Measurements from ENCODE around the gene SOX15. TPM values are rescaled to one million over a fixed set of nuclear protein-coding genes. Genes with fewer than 3 reads are reported as not detected.
A peak's percentile ranks its signal among the peaks of the same experiment; 100 is the strongest.

The SOX15 gene
- total and polyA plus RNA-seq, 10 of the 15 experiments (the other 5 are each of a cell fraction or from before 2014, with no cell fraction given) = 0.06 to 0.53 (median 0.16) TPM; not detected in 2

GRCh38 chr17:7611635-7612293 is 21.9 kb upstream of the SOX15 start:
- in situ Hi-C loops (cut with MboI) (no loop called here), intact Hi-C loops (cut with micrococcal nuclease; ENCODE audit: unreplicated experiment) (loop anchor here (5.0 kb wide), 1 partner anchor 76 kb away; the partner anchor contains the start of genes TP53 and WRAP53)
- Histone ChIP-seq H3K79me2 (ENCODE audit: control insufficient read depth, insufficient read depth, low read length) (peaks cover 31% of the 10 kb centered on the region), H3K4me3 (peak overlapping the region; percentile 40), H4K20me1 (ENCODE audit: control insufficient read depth, insufficient read depth) (no peaks in the 10 kb centered on the region; the same call in 1 of the 2 replicates), H3K4me1 (ENCODE audit: control insufficient read depth, insufficient read depth, low read length) (peaks cover 4% of the 10 kb centered on the region; the same call in 1 of the 2 replicates), H2AFZ (ENCODE audit: control insufficient read depth, low read depth, low read length) (no peak overlapping the region), H3K9ac (ENCODE audit: control insufficient read depth, insufficient read depth, low read length) (no peak overlapping the region), H3K27me3 (replicated peaks in 1 of 2; ENCODE audit: control insufficient read depth in 2 of 2, insufficient read depth in 2 of 2, low read length in 1 of 2) (no peaks in the 10 kb centered on the region), H3K4me2 (ENCODE audit: control insufficient read depth, insufficient read depth) (peak overlapping the region; percentile 40), H3K9me3 (replicated peaks; ENCODE audit: control insufficient read depth, insufficient read depth, low read length) (no peaks in the 10 kb centered on the region), H3K36me3 (ENCODE audit: control insufficient read depth in 2 of 2, insufficient read depth in 2 of 2, low read length in 1 of 2) (peaks cover 0 to 4% of the 10 kb centered on the region in 2 experiments; a peak in 1 of 4 replicates), H3K27ac (ENCODE audit: control insufficient read depth, insufficient read depth) (no peak overlapping the region)
- no peak for FAIRE-seq
- ChIA-PET CTCF (interaction anchor here (0.6 to 3.6 kb wide), 10 partner anchors 21 to 685 kb away, joined by 3 to 18 read pairs (median 4); partner anchors contain the start of genes MPDU1, TP53 and WRAP53), RAD21 (ENCODE audit: unreplicated experiment) (interaction anchor here (0.8 kb wide), 1 partner anchor 77 kb away, joined by 3 read pairs; the partner anchor contains the start of gene WRAP53), POLR2A (interaction anchor here (0.8 to 2.6 kb wide), 7 partner anchors 16 to 74 kb away, joined by 3 to 8 read pairs (median 4); partner anchors contain the start of genes ATP1B2 and SAT2), SMC1A (ENCODE audit: uncharacterized antibody, unreplicated experiment) (interaction anchor here (0.6 to 2.9 kb wide), 3 partner anchors 16 to 35 kb away, joined by 3 to 12 read pairs (median 7); partner anchors contain the start of genes MPDU1 and SAT2)
- ATAC-seq = no peak
- 46% methylated on average over 3 of the region's 3 CpGs for WGBS (ENCODE audit: insufficient coverage, insufficient replicate concordance, low lambda C conversion rate, missing lambda C conversion rate)
- no peak for DNase-seq (ENCODE audit: low read depth, low spot score)
- no TSS peak for BruUV-seq (replicated peaks)
- TF ChIP-seq, protein P1, sequence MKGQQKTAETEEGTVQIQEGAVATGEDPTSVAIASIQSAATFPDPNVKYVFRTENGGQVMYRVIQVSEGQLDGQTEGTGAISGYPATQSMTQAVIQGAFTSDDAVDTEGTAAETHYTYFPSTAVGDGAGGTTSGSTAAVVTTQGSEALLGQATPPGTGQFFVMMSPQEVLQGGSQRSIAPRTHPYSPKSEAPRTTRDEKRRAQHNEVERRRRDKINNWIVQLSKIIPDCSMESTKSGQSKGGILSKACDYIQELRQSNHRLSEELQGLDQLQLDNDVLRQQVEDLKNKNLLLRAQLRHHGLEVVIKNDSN (IDR thresholded peaks at IDR 0.05; ENCODE audit: borderline replicate concordance, extremely low read length, insufficient read depth, low read depth, low read length) = no peak
- TF ChIP-seq, protein P2, sequence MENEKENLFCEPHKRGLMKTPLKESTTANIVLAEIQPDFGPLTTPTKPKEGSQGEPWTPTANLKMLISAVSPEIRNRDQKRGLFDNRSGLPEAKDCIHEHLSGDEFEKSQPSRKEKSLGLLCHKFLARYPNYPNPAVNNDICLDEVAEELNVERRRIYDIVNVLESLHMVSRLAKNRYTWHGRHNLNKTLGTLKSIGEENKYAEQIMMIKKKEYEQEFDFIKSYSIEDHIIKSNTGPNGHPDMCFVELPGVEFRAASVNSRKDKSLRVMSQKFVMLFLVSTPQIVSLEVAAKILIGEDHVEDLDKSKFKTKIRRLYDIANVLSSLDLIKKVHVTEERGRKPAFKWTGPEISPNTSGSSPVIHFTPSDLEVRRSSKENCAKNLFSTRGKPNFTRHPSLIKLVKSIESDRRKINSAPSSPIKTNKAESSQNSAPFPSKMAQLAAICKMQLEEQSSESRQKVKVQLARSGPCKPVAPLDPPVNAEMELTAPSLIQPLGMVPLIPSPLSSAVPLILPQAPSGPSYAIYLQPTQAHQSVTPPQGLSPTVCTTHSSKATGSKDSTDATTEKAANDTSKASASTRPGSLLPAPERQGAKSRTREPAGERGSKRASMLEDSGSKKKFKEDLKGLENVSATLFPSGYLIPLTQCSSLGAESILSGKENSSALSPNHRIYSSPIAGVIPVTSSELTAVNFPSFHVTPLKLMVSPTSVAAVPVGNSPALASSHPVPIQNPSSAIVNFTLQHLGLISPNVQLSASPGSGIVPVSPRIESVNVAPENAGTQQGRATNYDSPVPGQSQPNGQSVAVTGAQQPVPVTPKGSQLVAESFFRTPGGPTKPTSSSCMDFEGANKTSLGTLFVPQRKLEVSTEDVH (IDR thresholded peaks at IDR 0.05; ENCODE audit: low read depth, partially characterized antibody) = no peak
- TF ChIP-seq PAX5 (IDR thresholded peaks at IDR 0.05; ENCODE audit: borderline replicate concordance, low read depth, low read length) (no peak), SPI1 (IDR thresholded peaks at IDR 0.05; ENCODE audit: borderline replicate concordance, insufficient read depth, low read depth, low read length) (no peak), MYB (IDR thresholded peaks at IDR 0.05; ENCODE audit: borderline replicate concordance, low read depth, low read length) (no peak), ZNF687 (IDR thresholded peaks at IDR 0.05) (no peak), YY1 (IDR thresholded peaks at IDR 0.05; ENCODE audit: low read depth, low read length) (no peak), BRCA1 (IDR thresholded peaks at IDR 0.05; ENCODE audit: low read depth, low read length) (no peak), POU2F2 (IDR thresholded peaks at IDR 0.05; ENCODE audit: borderline replicate concordance, low read depth, low read length) (no peak), KAT2A (conservative IDR thresholded peaks at IDR 0.05; ENCODE audit: control insufficient read depth, low read depth, low read length) (no peak), TCF12 (IDR thresholded peaks at IDR 0.05; ENCODE audit: low read depth, low read length) (no peak)
- TF ChIP-seq, protein P3, sequence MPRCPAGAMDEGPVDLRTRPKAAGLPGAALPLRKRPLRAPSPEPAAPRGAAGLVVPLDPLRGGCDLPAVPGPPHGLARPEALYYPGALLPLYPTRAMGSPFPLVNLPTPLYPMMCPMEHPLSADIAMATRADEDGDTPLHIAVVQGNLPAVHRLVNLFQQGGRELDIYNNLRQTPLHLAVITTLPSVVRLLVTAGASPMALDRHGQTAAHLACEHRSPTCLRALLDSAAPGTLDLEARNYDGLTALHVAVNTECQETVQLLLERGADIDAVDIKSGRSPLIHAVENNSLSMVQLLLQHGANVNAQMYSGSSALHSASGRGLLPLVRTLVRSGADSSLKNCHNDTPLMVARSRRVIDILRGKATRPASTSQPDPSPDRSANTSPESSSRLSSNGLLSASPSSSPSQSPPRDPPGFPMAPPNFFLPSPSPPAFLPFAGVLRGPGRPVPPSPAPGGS (IDR thresholded peaks at IDR 0.05; ENCODE audit: borderline replicate concordance, insufficient read depth, low read depth, low read length, poor library complexity, severe bottlenecking) = no peak
